HG03280 (cell line): ENCODE results near the gene TUBB4B.

Source experiments
- ATAC-seq: cut with Tn5 transposase; IDR thresholded peaks from one replicate; pipeline ENCODE4 v1.9.1; 2021; ENCODE audit warnings: mild to moderate bottlenecking, moderate library complexity; ENCODE audit not compliant: unreplicated experiment

The TUBB4B gene

DNA sequence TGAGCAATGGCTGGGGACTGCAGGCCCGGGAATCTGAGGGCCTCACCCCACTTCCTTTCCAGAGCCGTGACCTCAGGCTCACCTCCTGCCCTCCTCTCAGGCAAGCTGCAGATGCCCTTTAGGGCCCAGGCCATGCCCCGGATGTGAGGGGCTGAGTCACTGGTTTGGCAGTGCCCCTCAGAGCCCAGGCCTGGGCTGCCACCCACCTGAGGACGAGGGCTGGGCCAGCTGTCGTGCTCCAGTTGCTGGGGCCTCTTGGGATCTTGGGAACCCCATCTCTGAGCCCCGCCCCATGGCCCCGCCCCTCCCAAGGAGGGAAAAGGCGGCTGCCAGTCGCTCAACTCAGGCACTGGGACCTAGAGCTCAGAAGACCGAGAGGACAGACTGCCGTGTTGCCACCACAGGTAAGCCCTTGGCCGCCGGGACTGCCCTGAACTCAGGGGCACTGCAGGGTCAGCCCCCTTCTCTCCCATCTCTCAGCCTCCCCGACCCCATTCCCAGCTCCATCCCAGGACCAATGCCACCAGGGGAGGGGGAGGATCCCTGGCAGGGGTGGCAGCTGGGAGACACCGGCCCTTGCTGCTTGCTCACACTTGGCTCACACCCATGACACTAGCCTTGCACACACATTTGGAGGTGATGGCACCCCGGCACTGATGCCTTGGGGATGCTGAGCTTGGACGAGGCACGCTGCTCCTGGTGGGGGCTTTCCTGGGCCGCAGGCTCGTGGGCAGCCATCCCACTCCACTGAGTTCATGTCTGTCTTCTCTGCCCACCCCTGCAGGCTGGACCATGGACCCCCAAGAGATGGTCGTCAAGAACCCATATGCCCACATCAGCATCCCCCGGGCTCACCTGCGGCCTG is 16.0 kb upstream of the TUBB4B start, which contains the start of gene CYSRT1:
CYSRT1 (plus strand) TSS at position 345 of the 865 bp plus-strand sequence; CDS start at position 793, 448 bp downstream.
- no peak for ATAC-seq

DNA sequence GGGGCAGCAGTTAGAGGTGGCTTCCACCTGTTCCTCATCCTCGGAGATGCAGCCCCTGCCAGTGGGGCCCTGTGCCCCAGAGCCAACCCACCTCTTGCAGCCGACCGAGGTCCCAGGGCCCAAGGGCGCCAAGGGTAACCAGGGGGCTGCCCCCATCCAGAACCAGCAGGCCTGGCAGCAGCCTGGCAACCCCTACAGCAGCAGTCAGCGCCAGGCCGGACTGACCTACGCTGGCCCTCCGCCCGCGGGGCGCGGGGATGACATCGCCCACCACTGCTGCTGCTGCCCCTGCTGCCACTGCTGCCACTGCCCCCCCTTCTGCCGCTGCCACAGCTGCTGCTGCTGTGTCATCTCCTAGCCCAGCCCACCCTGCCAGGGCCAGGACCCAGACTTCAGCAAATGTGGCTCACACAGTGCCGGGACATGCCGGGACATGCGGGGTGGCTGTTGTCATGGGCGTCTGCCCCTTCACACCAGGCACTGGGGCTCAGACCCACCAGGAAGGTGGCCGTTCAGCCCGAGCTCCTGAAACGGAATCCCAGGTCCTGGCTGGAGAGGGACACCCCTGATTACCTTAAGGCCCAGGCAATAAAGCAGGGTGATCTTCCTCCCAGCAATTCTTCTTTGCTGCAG is 15.3 kb upstream of the TUBB4B start:
- ATAC-seq, result no peak

GRCh38 chr9:137226338-137227053 is 14.6 kb upstream of the TUBB4B start:
- ATAC-seq, result no peak

GRCh38 chr9:137227054-137227852 is 13.8 kb upstream of the TUBB4B start, which contains the start of gene RNF224:
RNF224 (plus strand) TSS chr9:137227502; CDS start chr9:137228336, 834 bp downstream.
- ATAC-seq, result no peak

GRCh38 chr9:137227853-137228505 is 13.1 kb upstream of the TUBB4B start:
- ATAC-seq, result no peak

DNA sequence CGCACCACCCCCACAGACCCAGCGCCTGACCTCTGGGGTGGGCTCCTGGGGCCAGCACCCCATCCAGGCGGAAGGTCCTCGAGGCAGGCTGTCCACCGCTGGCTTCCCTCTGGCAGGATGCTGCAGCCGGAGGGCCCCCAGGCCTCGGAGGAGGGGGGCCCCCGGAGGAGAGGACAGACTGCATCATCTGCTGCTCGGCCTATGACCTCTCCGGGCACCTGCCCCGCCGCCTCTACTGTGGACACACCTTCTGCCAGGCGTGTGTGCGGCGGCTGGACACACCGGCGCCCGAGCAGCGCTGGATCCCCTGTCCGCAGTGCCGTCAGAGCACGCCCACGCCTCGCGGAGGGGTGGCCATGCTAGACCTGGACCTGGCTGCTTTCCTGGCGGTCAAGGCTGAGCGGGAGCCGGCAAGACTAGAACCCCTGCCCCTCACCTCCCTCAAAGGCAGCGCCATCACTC is 12.6 kb upstream of the TUBB4B start:
- no peak for ATAC-seq

- ATAC-seq, result no peak
Measured at GRCh38 chr9:137228968-137229896, 11.9 kb upstream of the TUBB4B start.

DNA sequence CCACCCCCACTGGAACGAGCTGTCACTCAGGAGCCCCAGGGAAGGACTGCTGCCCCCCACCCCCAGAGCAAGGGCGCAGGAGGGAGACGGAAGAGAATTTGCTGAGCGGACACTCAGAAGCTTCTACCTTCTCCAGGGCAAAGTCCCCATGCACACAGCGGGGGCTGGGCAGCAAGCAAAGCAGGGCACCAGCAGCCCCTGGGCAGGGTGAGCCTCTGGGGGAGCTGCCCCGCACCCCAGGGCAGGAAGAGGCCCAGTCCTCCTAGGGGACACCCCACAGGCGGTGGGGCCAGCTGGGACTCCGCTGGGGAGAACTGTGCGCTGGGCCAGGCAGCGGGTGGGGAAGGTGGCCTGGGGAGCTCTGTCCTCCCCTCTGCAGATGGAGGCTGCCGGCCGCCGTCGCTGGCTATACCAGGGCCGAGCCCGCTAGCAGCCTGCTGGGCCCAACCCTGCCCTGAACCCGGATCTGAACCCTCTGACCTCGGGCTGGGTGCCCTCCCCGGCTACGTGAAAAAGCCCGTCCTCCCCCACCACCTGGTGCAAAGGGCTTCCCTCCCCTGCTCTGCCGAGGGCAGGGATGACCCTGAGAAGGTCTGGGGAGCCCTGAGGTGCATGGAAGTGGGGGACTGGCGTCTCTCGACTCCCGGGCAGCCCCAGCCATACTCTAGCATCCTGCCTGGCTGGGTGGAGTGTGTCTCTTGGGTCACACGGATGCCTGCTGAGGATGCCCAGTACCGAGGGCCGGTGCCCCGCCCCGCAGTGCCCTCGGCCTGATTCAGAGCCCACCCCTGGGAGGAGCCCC is 11.0 kb upstream of the TUBB4B start:
- no peak for ATAC-seq

DNA sequence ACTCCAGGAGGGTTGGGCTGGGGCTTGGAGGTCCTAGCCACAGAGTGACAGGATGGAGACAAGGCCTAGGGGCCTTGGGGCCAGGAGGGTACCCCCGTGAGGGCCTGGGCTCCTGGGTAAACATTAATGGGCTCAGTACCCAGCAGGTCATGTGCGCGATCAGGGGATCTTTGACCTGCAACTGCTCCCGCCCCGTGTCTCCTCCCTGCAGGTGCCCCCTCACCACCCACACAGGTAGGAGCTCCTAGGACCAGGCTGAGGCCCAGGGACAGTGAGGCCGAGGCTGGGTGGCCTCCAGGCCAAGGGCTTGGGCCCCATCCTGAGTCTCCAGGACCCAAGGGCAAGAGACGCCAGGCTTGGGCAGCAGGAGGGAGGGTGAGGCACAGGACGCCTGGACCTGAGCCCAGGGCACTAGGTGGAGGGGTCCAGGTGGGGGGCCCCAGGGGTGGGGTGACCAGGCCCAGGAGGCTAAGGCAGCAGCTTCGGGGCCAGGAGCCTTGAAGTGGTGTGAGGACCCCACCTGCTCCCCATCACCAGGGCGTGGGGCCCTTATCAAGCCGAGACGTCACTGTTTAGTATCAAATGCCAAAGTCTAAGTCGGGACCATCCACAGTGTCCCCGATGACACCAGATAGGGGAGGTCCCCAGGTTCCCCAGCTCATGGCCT is 10.2 kb upstream of the TUBB4B start, which contains the start of gene SLC34A3:
SLC34A3 (plus strand) TSS at position 197 of the 667 bp plus-strand sequence. CDS start 802 bp downstream, outside the sequence.
- no peak for ATAC-seq

GRCh38 chr9:137231372-137232039 is 9.6 kb upstream of the TUBB4B start:
- no peak for ATAC-seq

DNA sequence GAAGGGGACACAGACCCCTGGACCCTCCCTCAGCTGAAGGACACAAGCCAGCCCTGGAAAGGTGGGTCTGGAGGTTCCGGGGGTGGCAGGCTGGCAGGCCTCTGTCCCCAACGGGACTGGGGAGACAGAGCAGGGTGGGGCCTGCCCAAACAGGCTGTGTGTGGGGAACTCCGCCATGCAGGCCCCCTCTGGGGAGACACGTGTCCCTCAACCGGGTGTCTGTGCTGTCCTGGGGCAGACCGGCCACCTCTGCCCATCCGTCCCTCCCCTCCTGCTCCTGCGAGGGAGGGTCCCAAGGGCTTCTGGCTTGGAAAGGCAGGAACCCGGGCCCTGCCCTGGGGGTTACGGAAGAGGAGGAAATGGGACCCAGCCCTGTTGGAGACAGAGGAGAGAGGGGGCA is 9.0 kb upstream of the TUBB4B start:
- ATAC-seq, result no peak

GRCh38 chr9:137232510-137232909 is 8.6 kb upstream of the TUBB4B start:
- ATAC-seq, result no peak

DNA sequence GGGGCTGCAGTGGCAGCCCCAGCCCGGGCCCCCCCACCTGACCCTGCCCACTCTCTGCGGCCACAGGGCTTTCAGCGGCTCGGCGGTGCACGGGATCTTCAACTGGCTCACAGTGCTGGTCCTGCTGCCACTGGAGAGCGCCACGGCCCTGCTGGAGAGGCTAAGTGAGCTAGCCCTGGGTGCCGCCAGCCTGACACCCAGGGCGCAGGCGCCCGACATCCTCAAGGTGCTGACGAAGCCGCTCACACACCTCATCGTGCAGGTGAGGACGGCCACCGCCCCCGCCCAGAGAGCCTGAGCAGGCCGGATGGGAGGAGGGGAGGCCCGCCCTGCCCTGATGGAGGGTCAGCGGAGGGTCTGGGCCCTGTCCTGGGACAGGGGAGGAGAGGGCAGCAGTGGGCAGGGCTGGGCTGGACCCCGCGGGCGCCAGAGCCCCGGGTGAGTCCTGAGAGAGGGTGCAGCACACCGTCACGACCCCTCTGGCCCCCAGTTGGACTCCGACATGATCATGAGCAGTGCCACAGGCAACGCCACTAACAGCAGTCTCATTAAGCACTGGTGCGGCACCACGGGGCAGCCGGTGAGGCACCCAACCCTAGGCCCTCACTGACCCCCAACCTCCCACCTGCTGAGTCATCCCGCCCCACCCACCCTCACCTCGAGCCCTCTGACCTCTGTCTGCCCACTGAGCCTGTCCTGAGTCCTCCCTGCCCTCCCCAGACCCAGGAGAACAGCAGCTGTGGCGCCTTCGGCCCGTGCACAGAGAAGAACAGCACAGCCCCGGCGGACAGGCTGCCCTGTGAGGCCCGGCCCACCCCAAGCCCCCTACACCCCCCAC is 7.7 kb upstream of the TUBB4B start:
- ATAC-seq, result no peak

DNA sequence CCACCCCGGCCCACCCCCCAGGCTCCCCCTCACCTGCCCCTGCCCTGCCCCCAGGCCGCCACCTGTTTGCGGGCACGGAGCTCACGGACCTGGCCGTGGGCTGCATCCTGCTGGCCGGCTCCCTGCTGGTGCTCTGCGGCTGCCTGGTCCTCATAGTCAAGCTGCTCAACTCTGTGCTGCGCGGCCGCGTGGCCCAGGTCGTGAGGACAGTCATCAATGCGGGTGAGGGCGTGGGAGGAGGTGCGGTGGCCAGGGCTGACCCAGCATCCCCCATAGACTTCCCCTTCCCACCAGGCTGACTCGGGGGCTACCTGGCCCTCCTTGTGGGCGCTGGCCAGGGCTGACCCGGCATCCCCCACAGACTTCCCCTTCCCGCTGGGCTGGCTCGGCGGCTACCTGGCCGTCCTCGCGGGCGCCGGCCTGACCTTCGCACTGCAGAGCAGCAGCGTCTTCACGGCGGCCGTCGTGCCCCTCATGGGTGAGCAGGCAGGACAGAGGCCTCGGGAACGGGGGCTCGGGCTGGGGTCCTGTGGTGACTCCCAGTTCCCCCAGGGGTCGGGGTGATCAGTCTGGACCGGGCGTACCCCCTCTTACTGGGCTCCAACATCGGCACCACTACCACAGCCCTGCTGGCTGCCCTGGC is 6.9 kb upstream of the TUBB4B start:
- no peak for ATAC-seq

GRCh38 chr9:137234758-137235423 is 6.2 kb upstream of the TUBB4B start:
- no peak for ATAC-seq
